GM20000 (cell line): ENCODE results near the gene DES.

ENCODE experiments used
- DNase-seq: peaks from one replicate; pipeline ENCODE4 v3.0.0; 2012; ENCODE audit warnings: low spot score
- TF ChIP-seq, protein P1 (sequence below): IDR thresholded peaks from 2 replicates; pipeline ENCODE4 v1.5.1; 2012; ENCODE audit warnings: mild to moderate bottlenecking, control low read depth; ENCODE audit errors: extremely low read depth, missing control alignments

DES gene

DNA sequence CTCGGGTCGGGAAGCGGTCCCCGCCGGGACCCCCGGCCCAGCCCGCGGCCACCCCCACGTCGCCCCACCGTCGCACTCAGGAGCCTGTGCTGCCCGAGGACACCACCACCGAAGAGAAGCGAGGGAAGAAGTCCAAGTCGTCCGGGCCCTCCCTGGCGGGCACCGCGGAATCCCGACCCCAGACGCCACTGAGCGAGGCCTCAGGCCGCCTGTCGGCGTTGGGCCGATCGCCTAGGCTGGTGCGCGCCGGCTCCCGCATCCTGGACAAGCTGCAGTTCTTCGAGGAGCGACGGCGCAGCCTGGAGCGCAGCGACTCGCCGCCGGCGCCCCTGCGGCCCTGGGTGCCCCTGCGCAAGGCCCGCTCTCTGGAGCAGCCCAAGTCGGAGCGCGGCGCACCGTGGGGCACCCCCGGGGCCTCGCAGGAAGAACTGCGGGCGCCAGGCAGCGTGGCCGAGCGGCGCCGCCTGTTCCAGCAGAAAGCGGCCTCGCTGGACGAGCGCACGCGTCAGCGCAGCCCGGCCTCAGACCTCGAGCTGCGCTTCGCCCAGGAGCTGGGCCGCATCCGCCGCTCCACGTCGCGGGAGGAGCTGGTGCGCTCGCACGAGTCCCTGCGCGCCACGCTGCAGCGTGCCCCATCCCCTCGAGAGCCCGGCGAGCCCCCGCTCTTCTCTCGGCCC lies 30.1 kb downstream of the DES start:
- DNase-seq, result no peak
- TF ChIP-seq, protein P1, sequence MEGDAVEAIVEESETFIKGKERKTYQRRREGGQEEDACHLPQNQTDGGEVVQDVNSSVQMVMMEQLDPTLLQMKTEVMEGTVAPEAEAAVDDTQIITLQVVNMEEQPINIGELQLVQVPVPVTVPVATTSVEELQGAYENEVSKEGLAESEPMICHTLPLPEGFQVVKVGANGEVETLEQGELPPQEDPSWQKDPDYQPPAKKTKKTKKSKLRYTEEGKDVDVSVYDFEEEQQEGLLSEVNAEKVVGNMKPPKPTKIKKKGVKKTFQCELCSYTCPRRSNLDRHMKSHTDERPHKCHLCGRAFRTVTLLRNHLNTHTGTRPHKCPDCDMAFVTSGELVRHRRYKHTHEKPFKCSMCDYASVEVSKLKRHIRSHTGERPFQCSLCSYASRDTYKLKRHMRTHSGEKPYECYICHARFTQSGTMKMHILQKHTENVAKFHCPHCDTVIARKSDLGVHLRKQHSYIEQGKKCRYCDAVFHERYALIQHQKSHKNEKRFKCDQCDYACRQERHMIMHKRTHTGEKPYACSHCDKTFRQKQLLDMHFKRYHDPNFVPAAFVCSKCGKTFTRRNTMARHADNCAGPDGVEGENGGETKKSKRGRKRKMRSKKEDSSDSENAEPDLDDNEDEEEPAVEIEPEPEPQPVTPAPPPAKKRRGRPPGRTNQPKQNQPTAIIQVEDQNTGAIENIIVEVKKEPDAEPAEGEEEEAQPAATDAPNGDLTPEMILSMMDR, result no peak

DNA sequence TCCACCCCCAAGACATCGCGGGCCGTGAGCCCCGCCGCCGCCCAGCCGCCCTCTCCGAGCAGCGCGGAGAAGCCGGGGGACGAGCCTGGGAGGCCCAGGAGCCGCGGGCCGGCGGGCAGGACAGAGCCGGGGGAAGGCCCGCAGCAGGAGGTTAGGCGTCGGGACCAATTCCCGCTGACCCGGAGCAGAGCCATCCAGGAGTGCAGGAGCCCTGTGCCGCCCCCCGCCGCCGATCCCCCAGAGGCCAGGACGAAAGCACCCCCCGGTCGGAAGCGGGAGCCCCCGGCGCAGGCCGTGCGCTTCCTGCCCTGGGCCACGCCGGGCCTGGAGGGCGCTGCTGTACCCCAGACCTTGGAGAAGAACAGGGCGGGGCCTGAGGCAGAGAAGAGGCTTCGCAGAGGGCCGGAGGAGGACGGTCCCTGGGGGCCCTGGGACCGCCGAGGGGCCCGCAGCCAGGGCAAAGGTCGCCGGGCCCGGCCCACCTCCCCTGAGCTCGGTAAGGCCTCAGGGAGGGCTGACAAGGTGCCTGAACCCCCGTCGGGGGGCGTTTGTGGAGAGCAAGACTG lies 30.7 kb downstream of the DES start:
- no peak for DNase-seq
- TF ChIP-seq, protein P1, result no peak

DNA sequence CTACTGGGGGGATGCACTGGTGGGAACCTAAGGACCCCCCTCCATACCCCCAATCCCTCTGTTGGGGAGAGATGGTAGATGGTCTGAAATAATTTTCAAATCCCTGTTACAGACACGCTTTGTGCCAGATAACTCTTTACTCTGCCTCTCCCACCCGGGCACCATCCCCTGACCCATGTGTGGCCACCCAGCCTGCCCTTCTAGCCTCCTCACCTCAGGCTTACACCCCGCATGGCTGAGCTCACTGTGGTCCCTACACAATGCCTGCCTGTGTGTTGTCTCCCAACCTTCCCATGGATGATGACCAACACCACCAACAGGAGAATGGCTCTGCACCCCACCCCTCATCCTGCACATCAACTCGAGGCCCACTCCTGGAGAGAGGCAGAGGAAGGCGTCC lies 31.4 kb downstream of the DES start:
- TF ChIP-seq, protein P1, result no peak
- DNase-seq, result no peak

DNA sequence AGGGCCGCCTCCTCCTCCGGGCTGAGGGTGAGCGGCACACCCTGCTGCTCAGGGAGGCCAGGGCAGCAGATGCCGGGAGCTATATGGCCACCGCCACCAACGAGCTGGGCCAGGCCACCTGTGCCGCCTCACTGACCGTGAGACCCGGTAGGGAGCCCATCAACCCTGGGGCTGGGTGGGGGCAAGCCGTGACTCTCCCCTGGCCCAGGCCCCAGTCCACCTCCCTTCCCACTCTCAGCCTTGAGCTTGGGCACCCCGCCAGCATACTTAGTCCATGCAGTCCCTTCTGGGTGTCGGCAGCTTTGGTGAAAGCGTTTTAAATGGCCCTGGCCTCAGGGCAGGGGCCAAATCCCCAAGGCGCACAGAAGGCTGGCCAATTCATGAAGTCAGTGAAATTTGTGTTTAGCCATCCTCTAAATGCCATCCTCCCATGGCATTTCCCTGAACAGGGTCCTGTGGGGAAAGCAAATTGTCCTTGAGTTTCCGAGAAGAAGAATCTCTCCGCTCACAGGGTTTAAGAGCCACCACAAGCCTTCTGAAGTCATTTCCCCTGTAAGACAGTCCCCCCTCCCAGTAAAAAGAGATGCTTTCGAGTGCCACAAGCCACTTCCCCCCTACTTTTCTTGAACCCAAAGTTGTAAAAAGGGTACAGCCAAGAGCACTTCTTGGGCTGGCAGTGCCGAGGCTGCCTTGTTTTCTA lies 33.6 kb downstream of the DES start:
- TF ChIP-seq, protein P1, result no peak
- no peak for DNase-seq

DNA sequence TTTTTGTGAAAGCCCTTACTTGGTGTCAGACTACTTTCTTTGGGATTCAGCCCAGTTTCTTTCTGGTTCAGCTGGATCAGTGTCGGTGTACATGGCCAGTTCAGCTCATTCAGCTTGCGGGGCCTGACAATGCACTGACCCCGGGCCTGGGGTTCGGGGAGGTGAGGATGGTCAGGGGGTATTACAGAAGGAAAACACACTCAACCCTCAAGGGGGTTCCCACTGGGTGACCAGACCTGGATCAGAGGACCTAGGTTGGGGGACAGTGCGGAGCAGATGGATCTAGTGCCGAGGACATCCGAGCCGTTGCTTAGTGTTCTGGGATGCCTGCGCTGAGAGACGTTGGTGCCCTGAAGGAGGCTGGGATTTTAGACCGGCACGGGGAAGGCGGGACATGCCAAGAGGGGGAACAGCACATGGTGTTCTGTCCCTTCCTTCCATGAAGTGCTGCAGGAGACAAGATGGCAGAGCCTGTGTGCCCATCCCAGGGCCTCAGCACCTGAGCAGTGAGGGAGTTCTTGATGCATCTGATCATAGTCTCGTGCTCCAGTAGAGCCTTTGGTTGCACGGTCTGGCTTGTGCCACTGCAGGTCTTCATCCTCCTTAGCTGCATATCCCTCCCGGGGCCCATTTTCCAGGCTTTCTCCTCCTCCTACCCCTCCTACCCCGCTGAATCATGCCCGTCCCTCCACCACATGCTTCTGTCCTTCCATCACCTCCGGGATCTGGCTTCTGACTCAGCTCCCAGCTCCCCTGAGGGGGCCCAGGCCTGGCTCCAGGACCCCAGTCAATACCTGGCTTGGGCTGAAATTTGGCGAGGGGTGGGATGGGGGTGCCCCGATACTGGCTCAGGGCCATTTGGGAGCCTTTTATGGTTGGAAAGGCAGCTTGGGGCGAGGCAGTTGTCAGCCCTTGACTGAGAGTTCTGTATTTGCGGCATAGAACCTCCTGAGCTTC lies 34.5 kb downstream of the DES start:
- TF ChIP-seq, protein P1, result no peak
- no peak for DNase-seq

DNA sequence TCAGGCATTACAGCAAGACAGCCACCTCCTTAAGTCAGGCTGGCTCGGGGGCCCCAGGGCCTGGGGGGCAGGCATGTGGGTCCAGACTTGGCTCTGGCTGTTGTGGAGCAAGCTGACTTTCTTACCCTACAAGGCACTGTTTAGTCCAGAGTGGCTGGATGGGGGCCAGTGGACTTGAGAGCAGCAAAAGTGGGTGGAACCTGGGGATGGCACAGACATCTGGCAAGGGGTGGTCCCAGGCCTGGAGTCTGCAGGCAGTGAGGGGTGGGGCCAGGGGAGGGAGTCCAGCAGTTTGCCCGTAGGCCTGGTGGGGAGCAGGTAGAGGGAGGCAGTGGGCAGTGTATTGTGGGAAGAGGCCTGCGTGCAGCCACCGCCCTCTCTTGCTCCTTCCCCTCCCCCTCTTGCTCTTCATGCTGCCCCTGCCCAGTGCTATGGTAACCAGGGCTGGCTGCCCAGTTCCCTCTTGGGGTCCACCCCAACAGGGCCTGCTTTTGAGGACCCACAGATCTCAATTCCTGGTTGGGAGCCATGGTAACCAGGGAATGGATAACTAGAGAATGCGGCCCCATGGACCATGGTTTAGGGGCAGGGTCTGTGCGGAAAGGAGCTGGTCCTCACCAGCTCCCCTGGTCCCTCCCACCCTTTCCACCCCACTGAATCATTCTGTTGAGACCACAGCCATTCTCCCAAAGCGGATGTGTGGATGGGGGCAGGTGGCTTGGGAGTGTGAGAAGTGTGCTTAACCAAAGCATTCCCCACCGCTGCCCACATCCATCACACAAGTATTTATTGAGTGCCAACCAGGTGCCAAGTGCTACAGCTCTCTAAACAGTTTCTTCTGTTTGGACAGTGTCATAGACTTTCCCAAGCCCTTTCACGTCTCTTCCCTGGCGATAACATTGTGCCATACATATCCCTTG lies 35.8 kb downstream of the DES start:
- TF ChIP-seq, protein P1, result no peak
- no peak for DNase-seq
